GM19035 (cell line): Measurements from ENCODE around the gene OR2V2.
"Not testable (repeated sequence)": the region's sequence is repeated elsewhere in the genome, so short reads cannot be mapped to it uniquely, and the experiment has no call there.

Source experiments
- ATAC-seq: cut with Tn5 transposase; IDR thresholded peaks from one replicate; pipeline ENCODE4 v1.9.1; 2021; ENCODE audit not compliant: unreplicated experiment

OR2V2 gene

DNA sequence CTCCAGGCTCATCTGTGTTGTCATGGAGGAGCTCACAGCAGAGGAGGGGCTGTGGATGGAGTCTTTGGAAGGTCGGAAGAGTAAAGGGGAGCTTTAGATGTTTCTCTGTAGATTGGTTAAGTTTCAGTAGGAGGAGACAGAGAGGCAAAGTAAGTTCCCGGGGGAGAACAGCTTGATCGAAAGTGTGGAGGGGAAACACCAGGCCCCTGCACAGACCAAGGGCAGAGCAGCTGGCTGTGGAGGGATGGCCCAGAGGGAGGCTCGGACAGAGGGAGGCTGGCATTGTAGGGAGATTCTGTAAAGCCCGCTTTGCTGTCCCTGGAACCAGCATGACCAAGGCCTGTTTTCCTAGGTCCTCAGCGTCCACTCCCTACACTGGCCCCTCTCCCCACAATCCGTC is 5.3 kb upstream of the OR2V2 start:
- no peak for ATAC-seq

GRCh38 chr5:181145133-181145532 is 2.3 kb upstream of the OR2V2 start:
- no peak for ATAC-seq

- no peak for ATAC-seq
Measured at GRCh38 chr5:181149355-181149754, 2.0 kb downstream of the OR2V2 start.

- ATAC-seq: no peak
Measured at GRCh38 chr5:181149806-181150733, 2.7 kb downstream of the OR2V2 start.

GRCh38 chr5:181151146-181151545 is 3.8 kb downstream of the OR2V2 start:
- ATAC-seq: no peak

DNA sequence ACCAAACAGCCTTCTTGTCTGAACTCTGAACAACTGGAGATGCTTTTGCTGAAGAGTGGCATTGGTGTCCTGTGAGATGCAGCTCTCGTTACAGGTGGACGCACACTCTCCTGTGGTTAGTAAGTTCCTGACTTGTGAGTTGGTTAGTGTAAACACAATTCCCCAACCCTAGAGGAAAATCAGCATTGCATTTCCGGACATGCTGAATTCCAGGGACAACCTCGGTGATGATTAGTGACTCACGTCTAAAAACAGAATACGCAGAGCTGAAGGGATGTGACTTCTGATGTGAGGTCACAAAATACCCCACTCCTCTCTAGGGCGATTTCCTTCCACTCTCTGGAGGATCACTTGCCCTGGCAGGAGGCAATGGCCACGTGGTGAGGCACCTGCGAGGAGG is 5.0 kb downstream of the OR2V2 start:
- ATAC-seq: no peak

DNA sequence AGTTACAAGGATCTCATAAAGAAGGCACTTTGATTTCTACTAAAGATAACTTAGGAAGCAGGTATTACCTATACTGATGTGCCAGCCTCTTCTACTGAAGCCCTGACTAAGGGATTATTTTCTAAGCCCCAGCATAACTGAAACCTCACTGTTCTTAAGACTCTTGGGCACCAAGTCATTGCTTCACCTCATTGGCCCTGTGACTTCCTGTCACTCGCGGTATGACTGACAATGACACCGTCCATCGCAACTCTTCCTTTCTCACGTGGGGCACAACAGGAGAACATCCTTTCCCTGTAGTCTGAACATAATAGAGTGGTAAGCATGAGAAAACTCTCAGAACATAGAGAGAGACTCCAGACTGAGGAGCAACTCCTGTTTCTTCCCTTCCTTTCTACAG is 6.4 kb downstream of the OR2V2 start:
- ATAC-seq: no peak

DNA sequence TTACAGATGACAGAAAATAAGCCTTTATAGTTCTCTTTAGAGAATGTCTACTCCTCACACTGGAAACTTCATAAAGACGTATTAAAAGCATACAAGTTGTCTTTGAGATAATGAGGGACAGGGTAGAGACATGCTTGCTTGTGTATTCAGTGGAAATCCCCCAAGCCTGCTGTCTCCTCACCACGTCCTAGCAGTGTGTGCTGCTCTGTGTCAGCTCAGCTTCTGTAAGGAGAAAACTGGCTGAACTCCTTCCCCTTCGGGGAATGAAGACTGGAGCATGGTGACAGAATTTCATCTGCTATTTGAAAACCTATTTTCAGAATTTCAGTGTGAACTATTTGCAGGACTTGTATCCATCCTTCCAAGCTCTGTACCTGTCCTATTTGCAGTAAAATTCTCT is 9.4 kb downstream of the OR2V2 start:
- no peak for ATAC-seq

DNA sequence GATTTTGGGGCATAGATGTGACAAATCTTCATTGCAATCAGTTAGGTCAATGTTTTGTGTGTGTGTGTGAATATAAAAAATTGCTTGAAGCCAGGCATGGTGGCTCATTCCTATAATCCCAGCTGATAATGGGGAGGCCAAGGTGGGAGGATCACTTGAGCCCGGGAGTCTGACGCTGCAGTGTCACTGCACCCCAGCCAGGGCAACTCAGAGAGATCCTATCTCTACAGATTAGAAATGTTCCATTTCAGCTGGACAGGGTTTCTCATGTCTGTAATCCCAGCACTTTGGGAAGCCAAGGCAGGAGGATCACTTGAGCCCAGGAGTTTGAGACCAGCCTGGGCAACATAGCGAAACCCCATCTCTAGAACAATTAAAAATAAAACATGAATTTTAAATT is 11.5 kb downstream of the OR2V2 start:
- ATAC-seq: no peak

- peak; percentile 62 for ATAC-seq
Measured at GRCh38 chr5:181159286-181160151, 12.1 kb downstream of the OR2V2 start.

DNA sequence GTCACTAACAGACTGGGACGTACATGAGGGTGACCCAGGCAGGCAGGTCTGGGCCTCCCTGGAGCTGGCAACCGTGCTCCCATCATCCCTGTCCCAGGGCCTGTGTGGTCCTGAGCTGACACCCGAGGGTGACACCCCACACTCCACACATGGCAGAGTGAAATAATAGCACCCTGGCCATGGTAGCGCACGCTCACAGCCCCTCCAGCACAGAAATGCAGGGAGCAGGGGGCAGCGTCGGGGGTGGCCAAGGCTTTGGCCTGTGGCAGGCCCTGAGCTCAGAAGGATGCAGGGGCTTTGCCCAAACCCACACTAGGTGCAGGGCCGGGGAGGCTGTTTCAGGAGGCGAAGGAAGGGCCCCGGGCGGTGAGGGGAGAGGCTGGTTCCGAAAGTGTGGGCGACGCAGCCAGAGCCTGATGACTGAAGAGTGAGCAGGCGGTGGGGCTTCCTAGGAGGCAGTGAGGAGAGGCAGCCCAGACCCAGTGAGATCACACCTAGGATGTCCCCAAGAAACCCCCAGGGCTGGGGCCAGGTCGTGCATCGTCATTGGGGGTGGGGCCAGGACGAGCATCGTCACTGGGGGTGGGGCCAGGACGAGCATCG is 12.9 kb downstream of the OR2V2 start:
- ATAC-seq: peak; percentile 70

GRCh38 chr5:181160755-181161533 is 13.6 kb downstream of the OR2V2 start:
- not testable (repeated sequence) for ATAC-seq

- ATAC-seq: no peak
Measured at GRCh38 chr5:181161534-181162175, 14.3 kb downstream of the OR2V2 start.

GRCh38 chr5:181163487-181164075 is 16.2 kb downstream of the OR2V2 start:
- ATAC-seq: no peak

GRCh38 chr5:181164076-181164952 is 16.9 kb downstream of the OR2V2 start:
- no peak for ATAC-seq

- no peak for ATAC-seq
Measured at GRCh38 chr5:181166812-181167733, 19.7 kb downstream of the OR2V2 start.

GRCh38 chr5:181167814-181168488 is 20.6 kb downstream of the OR2V2 start:
- ATAC-seq: no peak
